Ovary (tissue), 3 donors: ENCODE results near the gene SLC25A47.
"Not testable (repeated sequence)": the region's sequence is repeated elsewhere in the genome, so short reads cannot be mapped to it uniquely, and the experiment has no call there.

Experiments
- EP300 ChIP-seq: sonication (generic); formaldehyde crosslinking; IDR thresholded peaks from one replicate; pipeline ENCODE4 v1.6.1; 2017; ENCODE audit warnings: antibody characterized with exemption
- TF ChIP-seq, protein P1 (sequence below), 3 donors: fragments of 450-650 bp in 2 of 3; fragments of 200-600 bp in 1 of 3; IDR thresholded peaks; one replicate each; pipeline versions ENCODE4 v1.5.1 to v1.8.0; 2016 to 2022; ENCODE audit warnings: antibody characterized with exemption in 3 of 3, mild to moderate bottlenecking in 1 of 3
- donor health status: DM: no; HTN: no; CAD: no.

DNA sequence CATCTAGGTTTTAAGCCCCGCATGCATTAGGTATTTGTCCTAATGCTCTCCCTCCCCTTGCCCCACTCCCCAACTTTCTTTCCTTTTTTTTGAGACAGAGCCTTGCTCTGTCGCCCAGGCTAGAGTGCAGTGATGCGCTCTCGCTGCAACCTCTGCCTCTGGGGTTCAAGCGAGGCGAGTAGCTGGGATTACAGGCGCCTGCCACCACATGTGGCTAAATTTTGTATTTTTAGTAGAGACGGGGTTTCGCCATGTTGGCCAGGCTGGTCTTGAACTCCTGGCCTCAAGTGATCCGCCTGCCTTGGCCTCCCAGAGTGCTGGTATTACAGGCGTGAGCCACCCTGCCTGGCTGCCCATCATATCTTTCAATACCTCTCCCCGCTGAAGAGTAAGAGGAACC lies 19.7 kb downstream of the SLC25A47 start:
- TF ChIP-seq, protein P1, sequence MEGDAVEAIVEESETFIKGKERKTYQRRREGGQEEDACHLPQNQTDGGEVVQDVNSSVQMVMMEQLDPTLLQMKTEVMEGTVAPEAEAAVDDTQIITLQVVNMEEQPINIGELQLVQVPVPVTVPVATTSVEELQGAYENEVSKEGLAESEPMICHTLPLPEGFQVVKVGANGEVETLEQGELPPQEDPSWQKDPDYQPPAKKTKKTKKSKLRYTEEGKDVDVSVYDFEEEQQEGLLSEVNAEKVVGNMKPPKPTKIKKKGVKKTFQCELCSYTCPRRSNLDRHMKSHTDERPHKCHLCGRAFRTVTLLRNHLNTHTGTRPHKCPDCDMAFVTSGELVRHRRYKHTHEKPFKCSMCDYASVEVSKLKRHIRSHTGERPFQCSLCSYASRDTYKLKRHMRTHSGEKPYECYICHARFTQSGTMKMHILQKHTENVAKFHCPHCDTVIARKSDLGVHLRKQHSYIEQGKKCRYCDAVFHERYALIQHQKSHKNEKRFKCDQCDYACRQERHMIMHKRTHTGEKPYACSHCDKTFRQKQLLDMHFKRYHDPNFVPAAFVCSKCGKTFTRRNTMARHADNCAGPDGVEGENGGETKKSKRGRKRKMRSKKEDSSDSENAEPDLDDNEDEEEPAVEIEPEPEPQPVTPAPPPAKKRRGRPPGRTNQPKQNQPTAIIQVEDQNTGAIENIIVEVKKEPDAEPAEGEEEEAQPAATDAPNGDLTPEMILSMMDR (IDR thresholded peaks at IDR 0.05), result not testable (repeated sequence)
- TF ChIP-seq EP300, result not testable (repeated sequence)
